GM21381 (cell line): ENCODE results near the gene STXBP3.

Source experiments
- ATAC-seq: cut with Tn5 transposase; IDR thresholded peaks from one replicate; pipeline ENCODE4 v1.9.1; 2021; ENCODE audit warnings: mild to moderate bottlenecking, moderate library complexity; ENCODE audit not compliant: unreplicated experiment

The STXBP3 gene

DNA sequence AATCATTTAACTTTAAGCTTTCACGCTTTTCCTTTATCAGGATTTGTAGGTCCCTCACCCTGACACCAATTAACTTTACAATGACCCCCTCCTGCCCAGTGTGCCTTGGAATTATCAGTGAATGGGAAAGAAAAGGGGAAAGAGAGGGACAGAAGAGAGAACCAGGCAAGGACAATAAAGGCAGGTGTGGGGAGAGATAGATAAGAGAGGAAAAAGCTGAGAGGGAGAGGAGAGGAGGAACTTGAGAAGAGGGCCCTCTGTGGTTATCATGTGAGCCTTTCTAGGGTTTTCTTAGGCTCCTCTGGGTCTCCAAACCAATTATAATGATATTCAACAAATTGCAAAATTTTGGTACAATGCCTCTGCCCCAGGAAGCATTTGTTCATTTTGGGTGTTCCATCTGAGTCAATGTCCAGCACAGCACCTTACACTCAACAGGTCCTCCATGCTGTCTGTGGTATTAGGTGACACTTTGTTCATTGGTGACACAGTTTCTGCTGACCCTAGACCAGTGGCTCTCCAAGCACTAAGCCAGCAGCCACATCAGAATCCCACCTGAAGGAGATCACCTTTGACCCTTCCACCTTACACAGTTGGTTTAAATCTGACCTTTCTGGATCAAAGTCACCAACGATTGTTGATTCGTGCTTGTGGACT lies 96.2 kb downstream of the STXBP3 start:
- no peak for ATAC-seq

- ATAC-seq, result no peak
Observed at GRCh38 chr1:108843390-108844137, 97.1 kb downstream of the STXBP3 start.

DNA sequence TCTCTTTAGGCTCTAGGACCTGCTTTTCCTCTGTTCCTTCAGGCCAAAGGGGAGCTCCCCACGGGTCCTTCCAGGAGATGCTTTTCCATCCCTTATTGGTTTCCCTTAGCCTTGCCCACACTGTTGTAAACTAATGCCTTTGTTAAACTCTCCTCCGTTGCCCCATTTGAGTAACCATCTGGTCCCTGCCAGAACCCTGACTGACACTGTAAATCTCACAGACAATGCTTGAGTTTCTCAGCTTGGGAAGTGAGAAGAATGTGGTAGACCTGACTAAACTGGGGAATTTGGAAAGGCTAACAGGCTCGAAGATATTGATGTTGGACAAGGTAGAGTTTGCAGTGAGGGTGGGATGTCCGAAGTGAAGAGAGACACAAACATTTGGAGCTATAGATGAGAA lies 99.0 kb downstream of the STXBP3 start:
- ATAC-seq, result no peak

GRCh38 chr1:108845991-108846390 lies 99.5 kb downstream of the STXBP3 start:
- no peak for ATAC-seq

GRCh38 chr1:108847494-108847893 lies 101.0 kb downstream of the STXBP3 start:
- ATAC-seq, result no peak

DNA sequence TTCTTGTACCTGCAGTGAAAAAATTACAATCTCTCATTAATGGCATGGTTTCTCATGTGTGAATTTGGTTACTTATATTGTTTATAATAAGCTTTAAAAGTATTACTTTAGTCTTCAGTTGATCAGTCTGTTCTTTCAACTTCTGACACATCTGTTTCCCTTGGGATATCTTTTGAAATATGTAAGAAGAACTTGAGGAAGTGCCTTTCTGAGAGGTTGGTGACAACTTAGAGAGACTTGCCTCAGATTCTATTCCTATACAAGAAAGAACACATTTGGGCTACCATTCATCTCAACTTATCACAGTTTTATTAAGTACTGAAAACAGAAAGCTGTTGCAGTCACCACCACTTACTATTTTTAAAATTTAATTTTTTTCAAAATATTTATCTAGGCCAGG lies 102.3 kb downstream of the STXBP3 start:
- ATAC-seq, result no peak

DNA sequence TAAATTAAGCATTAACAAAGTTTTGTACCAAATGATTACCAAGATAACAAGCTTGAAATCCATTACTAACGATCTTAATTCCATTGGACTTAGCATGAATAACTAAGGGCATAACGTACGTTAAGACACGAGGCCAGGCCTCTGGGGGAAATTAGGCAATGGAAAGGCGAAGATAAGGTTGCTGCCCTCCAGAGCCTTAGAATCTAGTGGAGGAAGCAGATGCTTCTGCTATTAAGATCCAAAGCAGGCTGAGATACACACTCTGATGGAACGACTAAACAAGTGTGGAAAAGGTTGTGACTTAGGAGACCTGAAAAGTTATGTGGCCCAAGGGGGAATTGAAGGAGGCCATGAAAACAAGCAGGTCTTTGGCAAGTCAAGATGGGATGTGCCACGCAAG lies 104.5 kb downstream of the STXBP3 start:
- ATAC-seq, result no peak

DNA sequence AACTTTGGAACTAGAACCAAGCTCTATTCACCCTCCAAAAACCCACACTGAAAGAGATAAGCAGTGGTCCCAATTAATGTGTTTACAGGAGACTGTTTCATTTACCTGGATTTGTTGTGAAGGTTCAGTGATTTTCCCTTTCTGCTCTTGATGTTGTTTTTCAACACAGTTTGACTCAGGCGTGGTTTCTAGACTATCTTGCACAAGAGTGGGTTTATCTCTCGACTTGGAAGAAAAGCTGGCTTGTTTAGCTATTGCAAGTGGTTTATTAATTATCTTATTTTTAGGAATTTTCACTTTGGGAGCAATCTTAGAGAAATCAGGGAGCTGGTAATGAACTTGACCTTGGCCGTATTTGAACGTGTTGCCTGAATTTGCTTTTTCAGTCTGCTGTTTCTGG lies 105.1 kb downstream of the STXBP3 start:
- ATAC-seq, result no peak

GRCh38 chr1:108852221-108852975 lies 105.9 kb downstream of the STXBP3 start:
- no peak for ATAC-seq

DNA sequence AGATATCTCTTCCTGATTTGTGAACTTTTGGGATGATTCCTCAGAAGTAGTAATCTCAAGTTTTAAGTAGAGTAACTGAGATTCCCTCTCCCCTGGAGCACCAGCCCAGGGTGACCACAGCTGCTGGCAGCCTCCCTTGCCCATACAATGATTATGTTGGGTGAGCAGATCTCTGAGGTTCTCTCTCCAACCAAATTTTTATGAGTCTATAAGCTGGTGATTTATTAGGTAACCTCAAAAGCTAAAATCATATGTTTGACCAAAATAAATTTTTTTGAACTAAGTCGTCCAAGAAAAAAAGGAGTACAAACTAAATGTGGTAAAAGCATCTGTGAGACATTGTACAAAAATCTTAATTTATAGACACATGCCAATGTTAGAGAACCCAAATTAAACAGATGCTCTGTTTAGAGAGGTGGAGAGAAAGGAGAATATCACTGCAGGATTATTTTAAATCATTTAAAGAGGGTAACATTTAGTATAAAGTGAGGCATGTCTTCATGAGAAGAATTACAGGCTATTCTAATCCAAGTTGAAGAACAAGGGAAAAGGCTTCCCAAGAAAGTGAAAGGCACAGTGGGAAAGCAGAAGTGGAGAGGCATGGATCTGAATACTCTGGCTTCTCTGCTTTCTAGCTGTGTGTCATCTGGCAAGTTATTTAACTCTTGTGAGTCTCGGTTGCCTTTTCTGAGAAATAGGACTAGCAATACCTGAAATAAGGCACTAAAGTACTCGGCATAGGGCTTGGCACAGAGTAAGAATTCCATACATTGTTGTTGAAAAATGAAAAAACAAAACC lies 107.9 kb downstream of the STXBP3 start:
- ATAC-seq, result no peak

GRCh38 chr1:108856994-108857393 lies 110.5 kb downstream of the STXBP3 start, which contains the start of gene AKNAD1:
TSS of gene AKNAD1 (minus strand) at chr1:108857094. CDS start at chr1:108852664, 4,430 bp downstream.
- no peak for ATAC-seq

- no peak for ATAC-seq
Observed at GRCh38 chr1:108858230-108858950, 111.9 kb downstream of the STXBP3 start.
